Naive thymus-derived CD8-positive, alpha-beta T cell (primary cell): ENCODE measurements around the gene LRPAP1. TPM values are rescaled to one million over a fixed set of nuclear protein-coding genes. Genes with fewer than 3 reads are reported as not detected.

ENCODE experiments used
- polyA plus RNA-seq, 3 donors: library from polyadenylated mRNA; unstranded; fragments of 300-500 nt; fragmentation: Illumina TruSeq; gene quantifications; one replicate each; pipeline ENCODE4 v1.2.3, GENCODE V29; 2021
- total RNA-seq, 8 experiments: library from RNA in 2 of 8; stranded (reverse) in 2 of 8; gene quantifications; one replicate each; pipeline ENCODE4 v1.2.3 and lab custom pipeline; 2021 to 2026

Gene LRPAP1
- total and polyA plus RNA-seq, 5 experiments from 2014 or later: 82.0 to 126 (median 113) TPM

Other genes starting within 250 kb of the LRPAP1 start
- gene RGS12, start 239.4 kb downstream of the LRPAP1 start, total RNA-seq: 1 to 10 TPM; 1.2 to 1.6 TPM
- 1 to 10 TPM; 2.0 to 2.6 (median 2.1) TPM for gene RGS12, start 239.4 kb downstream of the LRPAP1 start, polyA plus RNA-seq
- not detected for gene HGFAC, start 90.5 kb downstream of the LRPAP1 start, total RNA-seq
- gene HGFAC, start 90.5 kb downstream of the LRPAP1 start, polyA plus RNA-seq: not detected
- not detected for gene DOK7, start 69.1 kb downstream of the LRPAP1 start, total RNA-seq
- gene DOK7, start 69.1 kb downstream of the LRPAP1 start, polyA plus RNA-seq: under 1 TPM in 1 of 3 donors, not detected in 2; 0.49 TPM
- not detected for gene ADRA2C, start 234.0 kb upstream of the LRPAP1 start, total RNA-seq
- gene ADRA2C, start 234.0 kb upstream of the LRPAP1 start, polyA plus RNA-seq: not detected